T-helper 1 cell treated with Interleukin-12 subunit alpha and Interleukin-12 subunit beta and Interleukin-4 antibody, amounts not matched to agents 30 ng/mL and 1 ng/mL, for 36 hours (primary cell): ENCODE measurements around the gene NUMB. TPM values are rescaled to one million over a fixed set of nuclear protein-coding genes. Genes with fewer than 3 reads are reported as not detected.

Source experiments
- intact Hi-C: fragments of 100-400 bp; cut with micrococcal nuclease; formaldehyde crosslinking; loops from one replicate; pipeline ENCODE4 v1.15.1; 2024
- total RNA-seq: library from RNA; stranded (reverse); gene quantifications from 2 replicates; pipeline ENCODE4 v1.2.3, GENCODE V29; 2022

NUMB gene
- total RNA-seq, 1 donor from 2014 or later: 61.6 TPM

- intact Hi-C loops: no loop called here
Measured at GRCh38 chr14:73262427-73263183, 195.7 kb downstream of the NUMB start.

GRCh38 chr14:73261520-73262426, 196.6 kb downstream of the NUMB start:
- intact Hi-C loops: no loop called here

GRCh38 chr14:73261075-73261474, 197.3 kb downstream of the NUMB start:
- intact Hi-C loops: no loop called here

- intact Hi-C loops: no loop called here
Measured at GRCh38 chr14:73260574-73260973, 197.8 kb downstream of the NUMB start.

- intact Hi-C loops: no loop called here
Measured at GRCh38 chr14:73259837-73260236, 198.5 kb downstream of the NUMB start.

GRCh38 chr14:73258845-73259611, 199.3 kb downstream of the NUMB start:
- intact Hi-C loops: no loop called here

GRCh38 chr14:73258076-73258475, 200.3 kb downstream of the NUMB start:
- intact Hi-C loops: no loop called here

GRCh38 chr14:73255693-73256225, 202.6 kb downstream of the NUMB start:
- intact Hi-C loops: no loop called here

GRCh38 chr14:73255005-73255400, 203.3 kb downstream of the NUMB start:
- intact Hi-C loops: no loop called here

- intact Hi-C loops: no loop called here
Measured at GRCh38 chr14:73254247-73255004, 203.9 kb downstream of the NUMB start.

- intact Hi-C loops: no loop called here
Measured at GRCh38 chr14:73253721-73254120, 204.6 kb downstream of the NUMB start.

- intact Hi-C loops: no loop called here
Measured at GRCh38 chr14:73253323-73253610, 205.1 kb downstream of the NUMB start.

GRCh38 chr14:73252491-73253322, 205.6 kb downstream of the NUMB start:
- intact Hi-C loops: no loop called here

- intact Hi-C loops: no loop called here
Measured at GRCh38 chr14:73251516-73252215, 206.7 kb downstream of the NUMB start.

- intact Hi-C loops: no loop called here
Measured at GRCh38 chr14:73250781-73251500, 207.4 kb downstream of the NUMB start.

GRCh38 chr14:73250317-73250713, 208.0 kb downstream of the NUMB start:
- intact Hi-C loops: no loop called here

GRCh38 chr14:73249564-73250316, 208.6 kb downstream of the NUMB start:
- intact Hi-C loops: loop anchor here (5.0 kb wide), 1 partner anchor 208 kb away; the partner anchor contains the start of gene NUMB

GRCh38 chr14:73249108-73249507, 209.2 kb downstream of the NUMB start:
- intact Hi-C loops: loop anchor here (5.0 kb wide), 1 partner anchor 208 kb away; the partner anchor contains the start of gene NUMB
